Measurements from ENCODE around the gene SIAE. TPM values are rescaled to one million over a fixed set of nuclear protein-coding genes. Genes with fewer than 3 reads are reported as not detected.
"Not testable (repeated sequence)": the region's sequence is repeated elsewhere in the genome, so short reads cannot be mapped to it uniquely, and the experiment has no call there.

The SIAE gene
- polyA plus RNA-seq, 1 of the 3 experiments (the other 2 are of a cell fraction) = 27.9 TPM

- TF ChIP-seq REST (IDR thresholded peaks at IDR 0.05; ENCODE audit: low read depth, low read length) = no peak
- no peak for TF ChIP-seq USF1 (IDR thresholded peaks at IDR 0.05; ENCODE audit: borderline replicate concordance, low read depth)
- TF ChIP-seq TCF12 (IDR thresholded peaks at IDR 0.05) = no peak
Measured at GRCh38 chr11:124608147-124608546, 65.4 kb downstream of the SIAE start (continued).

DNA sequence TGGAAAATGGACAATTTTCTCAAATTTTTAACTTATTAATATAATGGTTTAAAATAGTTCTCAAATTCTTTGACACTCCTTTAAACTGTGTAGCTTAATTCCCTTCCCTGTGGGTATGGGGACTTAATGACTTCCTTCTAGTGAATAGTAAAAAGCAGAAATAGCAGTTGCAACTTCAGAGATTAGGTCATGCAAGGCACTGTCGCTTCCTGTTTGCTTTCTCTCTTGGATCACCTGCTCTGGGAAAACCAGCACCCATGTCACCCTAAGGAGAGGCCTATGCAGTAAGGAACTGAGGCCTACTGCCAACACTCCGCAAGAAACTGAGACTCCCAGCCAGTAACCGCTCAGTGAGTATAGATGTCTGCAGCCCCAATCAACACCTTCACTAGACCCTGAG is 67.8 kb downstream of the SIAE start:
- Histone ChIP-seq H3K4me3 (ENCODE audit: low read depth in 2 of 2, low read length in 1 of 2) (no peak overlapping the region), H3K4me1 (ENCODE audit: control insufficient read depth in 1 of 2, insufficient read depth in 2 of 2, low read depth in 1 of 2, low read length in 1 of 2) (peaks cover 0 to 5% of the 10 kb centered on the region in 2 experiments; a peak in 1 of 4 replicates), H3K79me2 (ENCODE audit: insufficient read depth) (no peaks in the 10 kb centered on the region), H3K9ac (no peak overlapping the region), H3K36me3 (replicated peaks in 1 of 2; ENCODE audit: control insufficient read depth in 1 of 2, insufficient read depth in 2 of 2, low read length in 1 of 2) (no peaks in the 10 kb centered on the region), H3K27ac (ENCODE audit: low read depth in 2 of 2, low read length in 1 of 2) (no peak overlapping the region), H2AFZ (ENCODE audit: low read depth) (no peak overlapping the region), H3K27me3 (ENCODE audit: insufficient read depth) (no peaks in the 10 kb centered on the region), H3K9me3 (no peaks in the 10 kb centered on the region), H3K9me2 (no peaks in the 10 kb centered on the region), H4K20me1 (ENCODE audit: insufficient read depth) (no peaks in the 10 kb centered on the region), H3F3A (replicated peaks; ENCODE audit: insufficient read depth) (no peaks in the 10 kb centered on the region), H3K4me2 (no peak overlapping the region)
- 57% methylated on average over 3 of the region's 3 CpGs for WGBS (ENCODE audit: low lambda C conversion rate)
- ChIA-PET CTCF (no interaction called here), POLR2A (no interaction called here)
- DNase-seq = no peak
- TF ChIP-seq TEAD4 (IDR thresholded peaks at IDR 0.05; ENCODE audit: borderline replicate concordance, insufficient read depth) = no peak
- TF ChIP-seq ELF1 (IDR thresholded peaks at IDR 0.05) = no peak
- TF ChIP-seq MEF2A (IDR thresholded peaks at IDR 0.05; ENCODE audit: borderline replicate concordance, low read depth) = no peak
- TF ChIP-seq CHD2 (IDR thresholded peaks at IDR 0.05; ENCODE audit: low read length, partially characterized antibody) = no peak
- no peak for TF ChIP-seq SMC3 (IDR thresholded peaks at IDR 0.05; ENCODE audit: low read depth, low read length)
- no peak for TF ChIP-seq MXI1 (IDR thresholded peaks at IDR 0.05; ENCODE audit: low read depth, low read length)
- no peak for TF ChIP-seq CTCF (IDR thresholded peaks at IDR 0.05)
- TF ChIP-seq FOXJ3 (CRISPR knock-in tag; IDR thresholded peaks at IDR 0.05) = no peak
- TF ChIP-seq YY1 (IDR thresholded peaks at IDR 0.05; ENCODE audit: low read depth) = no peak
- TF ChIP-seq, protein P1, sequence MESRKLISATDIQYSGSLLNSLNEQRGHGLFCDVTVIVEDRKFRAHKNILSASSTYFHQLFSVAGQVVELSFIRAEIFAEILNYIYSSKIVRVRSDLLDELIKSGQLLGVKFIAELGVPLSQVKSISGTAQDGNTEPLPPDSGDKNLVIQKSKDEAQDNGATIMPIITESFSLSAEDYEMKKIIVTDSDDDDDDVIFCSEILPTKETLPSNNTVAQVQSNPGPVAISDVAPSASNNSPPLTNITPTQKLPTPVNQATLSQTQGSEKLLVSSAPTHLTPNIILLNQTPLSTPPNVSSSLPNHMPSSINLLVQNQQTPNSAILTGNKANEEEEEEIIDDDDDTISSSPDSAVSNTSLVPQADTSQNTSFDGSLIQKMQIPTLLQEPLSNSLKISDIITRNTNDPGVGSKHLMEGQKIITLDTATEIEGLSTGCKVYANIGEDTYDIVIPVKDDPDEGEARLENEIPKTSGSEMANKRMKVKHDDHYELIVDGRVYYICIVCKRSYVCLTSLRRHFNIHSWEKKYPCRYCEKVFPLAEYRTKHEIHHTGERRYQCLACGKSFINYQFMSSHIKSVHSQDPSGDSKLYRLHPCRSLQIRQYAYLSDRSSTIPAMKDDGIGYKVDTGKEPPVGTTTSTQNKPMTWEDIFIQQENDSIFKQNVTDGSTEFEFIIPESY (IDR thresholded peaks at IDR 0.05; ENCODE audit: borderline replicate concordance, low read depth) = no peak
- no peak for TF ChIP-seq TAF1 (IDR thresholded peaks at IDR 0.05; ENCODE audit: borderline replicate concordance, low read depth, low read length)
- no peak for TF ChIP-seq RCOR1 (IDR thresholded peaks at IDR 0.05; ENCODE audit: low read length)
- TF ChIP-seq, protein P2, sequence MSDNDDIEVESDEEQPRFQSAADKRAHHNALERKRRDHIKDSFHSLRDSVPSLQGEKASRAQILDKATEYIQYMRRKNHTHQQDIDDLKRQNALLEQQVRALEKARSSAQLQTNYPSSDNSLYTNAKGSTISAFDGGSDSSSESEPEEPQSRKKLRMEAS (IDR thresholded peaks at IDR 0.05; ENCODE audit: low read depth) = no peak
- no peak for TF ChIP-seq NFIC (IDR thresholded peaks at IDR 0.05; ENCODE audit: borderline replicate concordance)

- H3K9ac ChIP-seq; H2AFZ ChIP-seq (ENCODE audit: low read depth); H3K4me1 ChIP-seq (ENCODE audit: control insufficient read depth in 1 of 2, insufficient read depth in 2 of 2, low read depth in 1 of 2, low read length in 1 of 2); POLR2A ChIA-PET; H3K27me3 ChIP-seq (ENCODE audit: insufficient read depth); H3K79me2 ChIP-seq (ENCODE audit: insufficient read depth); DNase-seq; H3K4me3 ChIP-seq (ENCODE audit: low read depth in 2 of 2, low read length in 1 of 2); H3K4me2 ChIP-seq; H3K36me3 ChIP-seq (replicated peaks in 1 of 2; ENCODE audit: control insufficient read depth in 1 of 2, insufficient read depth in 2 of 2, low read length in 1 of 2); H4K20me1 ChIP-seq (ENCODE audit: insufficient read depth); H3F3A ChIP-seq (replicated peaks; ENCODE audit: insufficient read depth); H3K9me2 ChIP-seq; H3K9me3 ChIP-seq; H3K27ac ChIP-seq (ENCODE audit: low read depth in 2 of 2, low read length in 1 of 2): not testable (repeated sequence)
- WGBS (ENCODE audit: low lambda C conversion rate) = 19% methylated on average over 3 of the region's 3 CpGs
- CTCF ChIA-PET = interaction anchor here (1.4 to 4.1 kb wide), 2 partner anchors 10 to 17 kb away, joined by 4 to 12 read pairs; no protein-coding TSS in a partner anchor
Measured at GRCh38 chr11:124602723-124603122, 70.8 kb downstream of the SIAE start.

All from SK-N-SH (cell line).